Glutamatergic neuron (in vitro differentiated cells): ENCODE data around the gene IQCN. TPM values are rescaled to one million over a fixed set of nuclear protein-coding genes. Genes with fewer than 3 reads are reported as not detected.
A peak's percentile ranks its signal among the peaks of the same experiment; 100 is the strongest.

ENCODE experiments used
- DNase-seq: peaks from one replicate; pipeline ENCODE4 v3.0.0; 2022
- H3K27ac Mint-ChIP-seq: one replicate; pipeline ENCODE4 v1.8.0; 2020; ENCODE audit warnings: mild to moderate bottlenecking, mixed read lengths, inconsistent platforms; ENCODE audit not compliant: unreplicated experiment
- H3K27me3 Mint-ChIP-seq: one replicate; pipeline ENCODE4 v1.8.0; 2020; ENCODE audit warnings: mild to moderate bottlenecking, moderate library complexity, mixed read lengths, inconsistent platforms; ENCODE audit not compliant: unreplicated experiment
- H3K36me3 Mint-ChIP-seq: one replicate; pipeline ENCODE4 v1.8.0; 2020; ENCODE audit warnings: mild to moderate bottlenecking, mixed read lengths, inconsistent platforms; ENCODE audit not compliant: unreplicated experiment
- H3K4me1 Mint-ChIP-seq: one replicate; pipeline ENCODE4 v1.8.0; 2020; ENCODE audit warnings: mild to moderate bottlenecking, low read depth, mixed read lengths, inconsistent platforms; ENCODE audit not compliant: unreplicated experiment
- H3K4me3 Mint-ChIP-seq: one replicate; pipeline ENCODE4 v1.8.0; 2020; ENCODE audit warnings: mild to moderate bottlenecking, mixed read lengths, inconsistent platforms; ENCODE audit not compliant: unreplicated experiment
- H3K9me3 Mint-ChIP-seq: one replicate; pipeline ENCODE4 v1.8.0; 2020; ENCODE audit warnings: mild to moderate bottlenecking, moderate library complexity, mixed read lengths, inconsistent platforms; ENCODE audit not compliant: unreplicated experiment
- total RNA-seq: library from RNA; stranded (reverse); fragmentation: NEBNext Ultra II Directional; extraction: Animal tissue kit (Norgen Biotek cat#: 25700); gene quantifications from one replicate; pipeline ENCODE4 v1.2.1, GENCODE V29; 2021; ENCODE audit not compliant: unreplicated experiment
- TF ChIP-seq, protein P1 (sequence below): fragments of 200-600 bp; sonication (generic); IDR thresholded peaks from one replicate; pipeline ENCODE4 v1.5.0; 2021; ENCODE audit not compliant: partially characterized antibody, unreplicated experiment

IQCN gene
- total RNA-seq, 1 donor from 2014 or later = 23.6 TPM

DNA sequence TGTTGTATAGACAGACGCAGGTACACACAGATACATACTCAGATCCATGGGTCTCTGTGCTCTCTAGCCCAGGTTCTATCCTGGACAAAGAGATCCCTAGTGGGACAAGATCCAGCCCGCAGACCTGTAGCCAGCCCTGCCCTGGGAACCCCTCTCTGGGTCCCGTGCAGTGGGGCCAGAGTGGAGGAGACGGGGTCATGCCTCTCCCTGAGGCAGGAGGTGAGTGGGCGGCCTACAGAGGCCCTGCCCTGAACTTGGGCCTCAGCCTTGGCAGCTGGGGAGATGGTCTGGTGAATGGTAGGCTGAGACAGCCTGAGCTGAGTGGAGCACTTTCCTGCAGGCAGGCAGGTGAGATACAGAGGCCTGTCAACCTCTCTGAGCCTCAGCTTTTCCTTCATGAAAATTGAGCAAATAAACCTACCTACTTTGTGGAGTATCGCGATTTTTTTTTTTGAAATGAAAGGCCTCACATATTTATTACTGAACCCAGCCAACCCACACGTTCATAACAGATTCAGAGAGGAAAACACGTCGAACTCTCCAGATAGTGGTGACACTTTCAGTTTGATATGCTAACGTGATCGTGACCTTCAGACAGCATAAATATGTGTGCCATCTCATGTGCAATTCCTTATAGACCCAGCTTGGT, 10.6 kb upstream of the IQCN start:
- peaks cover 9% of the 10 kb centered on the region for H3K4me1 Mint-ChIP-seq
- peaks cover 10% of the 10 kb centered on the region for H3K27me3 Mint-ChIP-seq
- H3K4me3 Mint-ChIP-seq = no peak overlapping the region
- DNase-seq = no peak
- peaks cover 12% of the 10 kb centered on the region for H3K9me3 Mint-ChIP-seq
- peaks cover under 1% of the 10 kb centered on the region for H3K36me3 Mint-ChIP-seq
- TF ChIP-seq, protein P1, sequence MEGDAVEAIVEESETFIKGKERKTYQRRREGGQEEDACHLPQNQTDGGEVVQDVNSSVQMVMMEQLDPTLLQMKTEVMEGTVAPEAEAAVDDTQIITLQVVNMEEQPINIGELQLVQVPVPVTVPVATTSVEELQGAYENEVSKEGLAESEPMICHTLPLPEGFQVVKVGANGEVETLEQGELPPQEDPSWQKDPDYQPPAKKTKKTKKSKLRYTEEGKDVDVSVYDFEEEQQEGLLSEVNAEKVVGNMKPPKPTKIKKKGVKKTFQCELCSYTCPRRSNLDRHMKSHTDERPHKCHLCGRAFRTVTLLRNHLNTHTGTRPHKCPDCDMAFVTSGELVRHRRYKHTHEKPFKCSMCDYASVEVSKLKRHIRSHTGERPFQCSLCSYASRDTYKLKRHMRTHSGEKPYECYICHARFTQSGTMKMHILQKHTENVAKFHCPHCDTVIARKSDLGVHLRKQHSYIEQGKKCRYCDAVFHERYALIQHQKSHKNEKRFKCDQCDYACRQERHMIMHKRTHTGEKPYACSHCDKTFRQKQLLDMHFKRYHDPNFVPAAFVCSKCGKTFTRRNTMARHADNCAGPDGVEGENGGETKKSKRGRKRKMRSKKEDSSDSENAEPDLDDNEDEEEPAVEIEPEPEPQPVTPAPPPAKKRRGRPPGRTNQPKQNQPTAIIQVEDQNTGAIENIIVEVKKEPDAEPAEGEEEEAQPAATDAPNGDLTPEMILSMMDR = no peak
- no peak overlapping the region for H3K27ac Mint-ChIP-seq

DNA sequence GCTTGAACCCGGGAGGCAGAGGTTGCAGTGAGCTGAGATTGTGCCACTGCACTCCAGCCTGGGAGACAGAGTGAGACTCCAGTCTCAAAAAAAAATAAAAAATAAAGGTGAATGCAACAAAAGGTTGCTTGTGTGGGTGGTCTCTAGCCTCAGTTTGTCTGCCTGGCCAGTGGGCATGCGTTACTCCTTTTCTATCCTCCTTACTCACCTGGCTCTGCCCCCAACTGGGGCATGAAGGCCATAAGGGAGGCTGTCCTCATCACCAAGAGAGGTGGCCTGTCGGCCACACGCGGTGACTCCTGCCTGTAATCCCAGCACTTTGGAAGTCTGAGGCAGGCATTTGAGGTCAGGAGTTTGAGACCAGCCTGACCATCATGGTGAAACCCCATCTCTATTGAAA, 9.1 kb upstream of the IQCN start:
- H3K4me3 Mint-ChIP-seq = no peak overlapping the region
- no peak for DNase-seq
- peaks cover 24% of the 10 kb centered on the region for H3K9me3 Mint-ChIP-seq
- no peak overlapping the region for H3K27ac Mint-ChIP-seq
- peaks cover 8% of the 10 kb centered on the region for H3K36me3 Mint-ChIP-seq
- H3K27me3 Mint-ChIP-seq = peaks cover 22% of the 10 kb centered on the region
- peaks cover 16% of the 10 kb centered on the region for H3K4me1 Mint-ChIP-seq
- TF ChIP-seq, protein P1 = no peak

DNA sequence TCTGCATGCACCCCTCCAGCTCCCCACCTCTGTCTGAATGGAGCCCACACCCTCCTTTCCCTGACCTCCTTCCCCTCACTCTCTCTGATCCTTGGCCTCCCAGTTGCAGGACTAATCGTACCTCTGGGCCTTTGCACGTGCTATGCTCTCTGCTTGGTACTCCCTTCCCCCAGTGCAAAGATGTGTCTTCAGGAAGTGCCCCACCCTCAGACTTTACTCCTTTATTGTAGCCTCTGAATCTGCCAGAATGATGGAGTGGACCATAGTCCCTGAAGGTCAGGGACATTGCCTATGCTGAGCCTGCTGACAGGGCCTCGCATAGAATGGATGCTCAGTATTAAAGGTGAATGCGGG, 8.5 kb upstream of the IQCN start:
- H3K9me3 Mint-ChIP-seq = peaks cover 26% of the 10 kb centered on the region
- no peak for DNase-seq
- H3K27me3 Mint-ChIP-seq = peaks cover 22% of the 10 kb centered on the region
- TF ChIP-seq, protein P1 = no peak
- H3K27ac Mint-ChIP-seq = peak overlapping the region; percentile 99
- peaks cover 8% of the 10 kb centered on the region for H3K36me3 Mint-ChIP-seq
- peak overlapping the region; percentile 84 for H3K4me3 Mint-ChIP-seq
- H3K4me1 Mint-ChIP-seq = peaks cover 16% of the 10 kb centered on the region

DNA sequence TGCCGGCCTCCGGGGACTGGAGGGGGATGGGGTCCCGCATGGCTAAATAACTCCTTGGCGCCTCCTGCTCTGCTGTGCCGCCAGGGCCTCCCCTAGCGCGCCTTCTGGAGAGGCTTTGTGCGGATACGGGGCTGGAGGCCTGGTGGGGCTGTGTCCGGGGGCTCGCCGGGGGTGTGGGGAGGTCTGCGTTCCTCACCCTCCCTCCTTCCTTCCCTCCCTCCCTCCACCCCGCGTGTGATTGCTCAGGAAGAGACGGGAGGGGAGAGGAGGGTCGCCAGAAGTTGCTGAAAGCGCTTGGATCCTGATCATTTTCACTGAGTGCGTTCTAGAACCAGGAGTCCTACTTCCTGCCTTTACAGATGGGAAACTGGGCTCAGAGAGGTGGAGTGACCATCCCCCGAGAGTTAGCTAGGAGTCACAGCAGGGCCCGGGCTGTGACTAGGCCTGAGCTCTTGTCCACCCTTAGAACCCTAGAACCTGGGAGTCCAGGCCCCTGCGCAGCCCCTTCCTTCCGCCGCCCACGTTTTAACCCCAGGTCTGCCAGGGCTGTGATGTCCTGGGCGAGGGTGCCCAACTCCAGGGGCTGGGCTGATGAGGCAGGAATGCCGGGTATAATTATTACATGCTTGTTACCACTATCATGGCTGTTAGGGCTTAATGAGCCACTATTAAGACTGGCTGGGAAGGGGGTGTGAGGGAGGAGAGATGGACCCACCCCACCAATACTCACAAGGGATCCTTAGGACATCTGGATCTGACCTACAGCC, 8.0 kb upstream of the IQCN start:
- Mint-ChIP-seq H3K36me3 (peaks cover 8% of the 10 kb centered on the region), H3K27ac (peak overlapping the region; percentile 99), H3K4me3 (peak overlapping the region; percentile 84), H3K9me3 (peaks cover 26% of the 10 kb centered on the region), H3K4me1 (peaks cover 16% of the 10 kb centered on the region), H3K27me3 (peaks cover 24% of the 10 kb centered on the region)
- TF ChIP-seq, protein P1 = no peak
- no peak for DNase-seq
